Measurements from ENCODE around the gene CRKL. TPM values are rescaled to one million over a fixed set of nuclear protein-coding genes. Genes with fewer than 3 reads are reported as not detected.
"Not testable (repeated sequence)": the region's sequence is repeated elsewhere in the genome, so short reads cannot be mapped to it uniquely, and the experiment has no call there.

CRKL gene
- total and polyA plus RNA-seq, 4 donors = 55.2 to 88.0 (median 64.6) TPM

GRCh38 chr22:20899827-20900423, 17.3 kb upstream of the CRKL start:
- WGBS (ENCODE audit: insufficient coverage) = 89% methylated on average over 5 of the region's 7 CpGs
- no peaks in the 10 kb centered on the region for H3K36me3 ChIP-seq (ENCODE audit: control insufficient read depth, insufficient read depth, low read length)
- no peak overlapping the region for H3K4me3 ChIP-seq (ENCODE audit: low read depth, low read length)
- no peak for DNase-seq (ENCODE audit: low read depth in 4 of 6, low spot score in 6 of 6)
- no peaks in the 10 kb centered on the region for H3K27me3 ChIP-seq (ENCODE audit: control insufficient read depth, insufficient read depth, low read length)
- no peaks in the 10 kb centered on the region for H3K4me1 ChIP-seq (ENCODE audit: control insufficient read depth, insufficient read depth, low read length)
- H3K27ac ChIP-seq (ENCODE audit: low read depth, low read length) = no peak overlapping the region
- H3K9me3 ChIP-seq (ENCODE audit: control insufficient read depth, insufficient read depth, low read length) = no peaks in the 10 kb centered on the region

DNA sequence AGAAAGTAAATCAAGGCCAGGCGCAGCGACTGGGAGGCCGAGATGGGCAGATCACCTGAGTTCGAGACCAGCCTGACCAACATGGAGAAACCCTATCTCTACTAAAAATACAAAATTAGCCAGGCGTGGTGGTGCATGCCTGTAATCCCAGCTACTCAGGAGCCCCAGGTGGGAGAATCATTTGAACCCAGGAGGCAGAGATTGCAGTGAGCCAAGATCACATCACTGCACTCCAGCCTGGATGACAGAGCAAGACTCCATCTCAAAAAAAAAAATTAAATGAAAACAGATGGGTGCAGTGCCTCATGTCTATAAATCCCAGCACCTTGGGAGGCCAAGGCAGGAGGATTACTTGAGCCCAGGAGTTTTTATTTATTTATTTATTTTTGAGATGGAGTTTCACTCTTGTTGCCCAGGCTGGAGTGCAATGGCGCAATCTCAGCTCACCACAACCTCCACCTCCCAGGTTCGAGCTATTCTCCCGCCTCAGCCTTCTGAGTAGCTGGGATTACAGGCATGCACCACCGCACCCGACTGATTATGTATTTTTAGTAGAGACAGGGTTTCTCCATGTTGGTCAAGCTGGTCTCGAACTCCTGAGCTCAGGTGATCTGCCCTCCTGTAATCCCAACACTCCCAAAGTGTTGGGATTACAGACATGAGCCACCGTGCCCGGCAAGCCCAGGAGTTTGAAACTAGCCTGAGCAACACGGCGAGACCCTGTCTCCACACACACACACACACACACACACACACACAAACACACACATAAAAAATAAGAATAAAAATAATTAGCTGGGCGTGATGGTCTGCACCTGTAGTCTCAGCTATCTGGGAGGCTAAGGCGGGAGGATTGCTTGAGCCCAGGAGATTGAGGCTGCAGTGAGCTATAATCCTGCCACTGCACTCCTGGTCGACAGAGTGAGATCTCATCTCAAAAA, 15.8 kb upstream of the CRKL start:
- WGBS (ENCODE audit: insufficient coverage) = 95% methylated on average over 6 of the region's 18 CpGs
- H3K4me1 ChIP-seq (ENCODE audit: control insufficient read depth, insufficient read depth, low read length); H3K27me3 ChIP-seq (ENCODE audit: control insufficient read depth, insufficient read depth, low read length): not testable (repeated sequence)

DNA sequence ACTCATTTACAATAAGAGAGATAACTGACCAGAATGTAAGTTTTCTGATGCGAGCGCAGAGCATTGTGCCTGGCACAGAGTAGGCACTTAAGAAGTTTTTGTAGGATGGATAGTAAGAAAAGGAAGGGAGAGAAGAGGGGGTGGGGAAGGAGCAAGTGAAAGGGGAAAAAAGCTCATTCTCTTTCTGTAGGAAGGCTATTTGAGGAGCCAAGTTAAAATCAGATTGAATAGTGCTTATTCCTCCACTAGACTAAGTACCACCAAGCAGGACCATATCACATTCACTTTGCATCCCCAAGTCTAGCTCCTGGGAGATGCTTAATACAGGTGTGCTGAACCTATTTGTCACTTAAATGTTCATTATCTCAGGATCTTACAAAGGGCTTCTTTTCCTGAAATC, 14.1 kb upstream of the CRKL start:
- WGBS (ENCODE audit: insufficient coverage) = no CpG with 5 or more reads among the region's 2 CpGs
- no peak for DNase-seq (ENCODE audit: low read depth in 4 of 6, low spot score in 6 of 6)
- Histone ChIP-seq H3K36me3 (ENCODE audit: control insufficient read depth, insufficient read depth, low read length) (no peaks in the 10 kb centered on the region), H3K4me1 (ENCODE audit: control insufficient read depth, insufficient read depth, low read length) (no peaks in the 10 kb centered on the region), H3K9me3 (ENCODE audit: control insufficient read depth, insufficient read depth, low read length) (no peaks in the 10 kb centered on the region), H3K27ac (ENCODE audit: low read depth, low read length) (no peak overlapping the region), H3K4me3 (ENCODE audit: low read depth, low read length) (no peak overlapping the region), H3K27me3 (ENCODE audit: control insufficient read depth, insufficient read depth, low read length) (no peaks in the 10 kb centered on the region)

More for the DNA sequence above, 15.8 kb upstream of the CRKL start:
- not testable (repeated sequence) for H3K4me3 ChIP-seq (ENCODE audit: low read depth, low read length); H3K27ac ChIP-seq (ENCODE audit: low read depth, low read length); H3K36me3 ChIP-seq (ENCODE audit: control insufficient read depth, insufficient read depth, low read length); H3K9me3 ChIP-seq (ENCODE audit: control insufficient read depth, insufficient read depth, low read length); DNase-seq (ENCODE audit: low read depth in 4 of 6, low spot score in 6 of 6)

DNA sequence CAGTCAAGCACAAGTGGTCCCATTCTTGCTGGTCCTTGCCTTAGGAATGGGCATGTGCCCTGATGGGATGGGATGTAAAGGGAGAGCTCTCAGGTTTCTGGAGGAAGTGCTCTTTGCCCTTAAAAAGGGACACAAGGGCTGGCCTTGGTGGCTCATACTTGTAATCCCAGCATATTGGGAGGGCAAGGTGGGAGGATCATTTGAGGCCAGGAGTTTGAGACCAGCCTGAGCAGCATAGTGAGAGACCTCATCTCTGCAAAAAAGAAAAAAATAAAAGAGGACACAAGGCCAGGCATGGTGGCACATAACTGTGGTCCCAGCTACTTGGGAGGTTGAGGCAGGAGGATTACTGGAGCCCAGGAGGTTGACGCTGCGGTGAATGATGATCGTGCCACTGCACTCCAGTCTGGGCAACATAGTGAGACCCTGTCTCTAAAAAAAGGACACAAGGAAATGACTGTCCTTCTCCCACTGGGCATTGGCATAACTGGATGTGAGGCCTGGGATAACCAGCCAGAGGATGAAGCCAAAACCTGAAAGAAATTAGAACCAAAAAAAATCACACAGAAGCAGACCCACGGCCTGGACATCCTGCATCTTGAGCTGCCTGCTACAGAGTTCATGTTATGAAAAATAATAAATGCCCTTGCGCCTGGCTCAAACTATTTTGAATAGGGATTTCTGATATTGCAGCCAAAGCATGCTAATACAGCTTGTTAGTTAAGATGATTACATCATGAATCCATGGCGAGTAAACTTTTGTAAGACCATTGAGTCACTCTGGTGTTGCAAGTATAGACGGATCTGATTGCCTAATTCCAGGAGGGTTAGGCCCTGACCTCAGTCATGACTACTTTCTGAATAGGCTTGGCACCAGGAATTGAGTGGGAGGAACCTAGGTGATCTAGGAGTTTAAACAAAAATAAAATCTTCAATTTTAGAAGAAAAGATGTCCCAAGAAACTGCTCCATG, 12.9 kb upstream of the CRKL start:
- H3K27ac ChIP-seq (ENCODE audit: low read depth, low read length) = no peak overlapping the region
- no peak for DNase-seq (ENCODE audit: low read depth in 4 of 6, low spot score in 6 of 6)
- H3K36me3 ChIP-seq (ENCODE audit: control insufficient read depth, insufficient read depth, low read length) = no peaks in the 10 kb centered on the region
- H3K9me3 ChIP-seq (ENCODE audit: control insufficient read depth, insufficient read depth, low read length) = no peaks in the 10 kb centered on the region
- no peak overlapping the region for H3K4me3 ChIP-seq (ENCODE audit: low read depth, low read length)
- H3K27me3 ChIP-seq (ENCODE audit: control insufficient read depth, insufficient read depth, low read length) = no peaks in the 10 kb centered on the region
- H3K4me1 ChIP-seq (ENCODE audit: control insufficient read depth, insufficient read depth, low read length) = no peaks in the 10 kb centered on the region
- WGBS (ENCODE audit: insufficient coverage) = 92% methylated on average over 6 of the region's 7 CpGs

DNA sequence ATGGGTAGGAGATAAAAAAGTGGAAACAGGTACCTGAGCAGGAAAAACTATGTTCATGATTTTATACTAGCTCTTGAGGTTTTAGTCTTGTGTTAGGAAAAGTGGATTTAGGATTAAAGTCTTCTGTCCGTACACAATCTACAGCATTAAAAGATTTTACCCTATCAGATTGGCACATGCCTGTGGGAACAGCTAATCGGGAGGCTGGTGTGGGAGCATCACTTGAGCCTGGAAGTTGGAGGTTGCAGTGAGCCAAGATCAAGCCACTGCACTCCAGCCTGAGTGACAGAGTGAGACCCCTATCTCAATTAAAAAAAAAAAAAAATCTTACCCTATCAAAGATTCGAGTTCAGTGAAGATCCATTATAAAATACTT, 12.2 kb upstream of the CRKL start:
- Histone ChIP-seq H3K9me3 (ENCODE audit: control insufficient read depth, insufficient read depth, low read length) (no peaks in the 10 kb centered on the region), H3K4me1 (ENCODE audit: control insufficient read depth, insufficient read depth, low read length) (no peaks in the 10 kb centered on the region), H3K4me3 (ENCODE audit: low read depth, low read length) (no peak overlapping the region), H3K27ac (ENCODE audit: low read depth, low read length) (no peak overlapping the region), H3K27me3 (ENCODE audit: control insufficient read depth, insufficient read depth, low read length) (no peaks in the 10 kb centered on the region), H3K36me3 (ENCODE audit: control insufficient read depth, insufficient read depth, low read length) (no peaks in the 10 kb centered on the region)
- no CpG with 5 or more reads among the region's 3 CpGs for WGBS (ENCODE audit: insufficient coverage)
- DNase-seq (ENCODE audit: low read depth in 4 of 6, low spot score in 6 of 6) = no peak

DNA sequence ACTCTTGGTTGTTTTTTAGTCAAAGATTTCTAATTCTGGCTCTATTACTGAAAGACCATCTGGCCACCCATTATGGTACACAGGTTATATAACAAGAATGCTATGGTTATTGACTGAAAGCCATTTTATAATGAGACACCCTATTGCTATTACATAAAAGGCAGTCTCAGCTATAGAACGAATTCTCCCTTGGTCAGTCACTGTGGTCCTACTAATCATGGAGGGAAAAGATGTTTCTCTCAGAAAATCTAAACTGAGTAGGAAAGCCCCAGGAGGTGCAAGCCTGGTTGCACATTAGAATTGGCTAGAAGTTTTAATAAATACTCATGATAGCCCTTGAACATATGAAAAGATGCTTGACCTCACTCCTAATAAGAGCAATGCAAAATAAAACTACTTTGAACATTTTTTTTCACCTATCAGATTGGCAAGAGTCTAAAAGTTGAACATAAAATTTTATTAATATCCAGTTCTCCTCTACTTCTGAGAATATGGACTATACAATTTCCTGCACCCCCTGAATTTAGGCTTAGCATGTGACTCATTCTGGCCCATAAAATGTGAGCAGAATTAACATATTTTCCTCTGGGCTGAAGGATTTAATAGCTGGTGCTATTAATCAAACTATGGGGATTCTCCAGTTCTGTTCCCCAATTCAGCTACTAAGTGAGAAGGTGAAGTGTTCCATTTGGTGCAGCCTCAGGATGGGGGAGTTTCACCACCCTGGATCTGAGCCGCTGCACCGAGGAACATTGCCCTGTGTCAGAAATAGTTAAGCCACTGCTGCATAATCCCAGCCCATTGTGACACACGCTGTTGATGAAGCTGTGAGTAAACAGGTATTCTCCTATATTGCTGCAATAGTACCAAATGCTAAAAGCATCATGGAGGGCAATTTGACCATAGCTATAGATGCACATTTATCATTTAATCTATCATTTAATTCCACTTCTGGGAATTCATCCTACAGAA, 11.5 kb upstream of the CRKL start:
- no CpG with 5 or more reads among the region's 4 CpGs for WGBS (ENCODE audit: insufficient coverage)
- Histone ChIP-seq H3K27ac (ENCODE audit: low read depth, low read length) (no peak overlapping the region), H3K4me1 (ENCODE audit: control insufficient read depth, insufficient read depth, low read length) (no peaks in the 10 kb centered on the region), H3K27me3 (ENCODE audit: control insufficient read depth, insufficient read depth, low read length) (no peaks in the 10 kb centered on the region), H3K36me3 (ENCODE audit: control insufficient read depth, insufficient read depth, low read length) (no peaks in the 10 kb centered on the region), H3K4me3 (ENCODE audit: low read depth, low read length) (no peak overlapping the region), H3K9me3 (ENCODE audit: control insufficient read depth, insufficient read depth, low read length) (no peaks in the 10 kb centered on the region)
- DNase-seq (ENCODE audit: low read depth in 4 of 6, low spot score in 6 of 6) = no peak

GRCh38 chr22:20906387-20906767, 10.8 kb upstream of the CRKL start:
- Histone ChIP-seq H3K4me1 (ENCODE audit: control insufficient read depth, insufficient read depth, low read length) (no peaks in the 10 kb centered on the region), H3K27me3 (ENCODE audit: control insufficient read depth, insufficient read depth, low read length) (no peaks in the 10 kb centered on the region), H3K27ac (ENCODE audit: low read depth, low read length) (no peak overlapping the region), H3K4me3 (ENCODE audit: low read depth, low read length) (no peak overlapping the region), H3K36me3 (ENCODE audit: control insufficient read depth, insufficient read depth, low read length) (no peaks in the 10 kb centered on the region), H3K9me3 (ENCODE audit: control insufficient read depth, insufficient read depth, low read length) (no peaks in the 10 kb centered on the region)
- no CpG with 5 or more reads among the region's 3 CpGs for WGBS (ENCODE audit: insufficient coverage)
- DNase-seq (ENCODE audit: low read depth in 4 of 6, low spot score in 6 of 6) = no peak

DNA sequence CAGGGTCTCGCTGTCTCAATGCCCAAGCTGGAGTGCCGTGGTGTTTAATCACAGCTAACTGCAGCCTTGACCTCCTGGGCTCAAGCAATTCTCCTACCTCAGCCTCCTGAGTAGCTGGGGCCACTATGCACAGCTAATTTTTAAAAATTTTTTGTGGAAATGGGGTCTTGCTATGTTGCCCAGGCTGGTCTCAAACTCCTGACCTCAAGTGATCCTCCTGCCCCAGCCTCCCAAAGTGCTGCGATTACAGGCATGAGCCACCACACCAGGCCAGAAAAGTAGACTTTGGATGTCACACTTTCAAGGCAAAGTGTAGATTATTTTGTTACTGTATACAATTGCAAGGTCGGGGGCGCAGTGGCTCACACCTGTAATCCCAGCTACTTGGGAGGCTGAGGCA, 8.5 kb upstream of the CRKL start:
- H3K4me3 ChIP-seq (ENCODE audit: low read depth, low read length); H3K9me3 ChIP-seq (ENCODE audit: control insufficient read depth, insufficient read depth, low read length); H3K27me3 ChIP-seq (ENCODE audit: control insufficient read depth, insufficient read depth, low read length); H3K36me3 ChIP-seq (ENCODE audit: control insufficient read depth, insufficient read depth, low read length); H3K4me1 ChIP-seq (ENCODE audit: control insufficient read depth, insufficient read depth, low read length); H3K27ac ChIP-seq (ENCODE audit: low read depth, low read length); DNase-seq (ENCODE audit: low read depth in 4 of 6, low spot score in 6 of 6): not testable (repeated sequence)
- 100% methylated on average over 2 of the region's 5 CpGs for WGBS (ENCODE audit: insufficient coverage)
